Peyer's patch (tissue), 4 donors: ENCODE results near the gene ZNF804A.

Experiments
- POLR2A ChIP-seq, 2 donors: fragments of 450-650 bp; IDR thresholded peaks; one replicate each; pipeline ENCODE4 v1.5.1; 2017; ENCODE audit warnings: antibody characterized with exemption in 2 of 2, mild to moderate bottlenecking in 2 of 2, moderate library complexity in 2 of 2
- TF ChIP-seq, protein P1 (sequence below), 6 experiments: fragments of 450-650 bp in 4 of 6; fragments of 200-600 bp in 2 of 6; sonication (generic) in 1 of 6; IDR thresholded peaks; one replicate each; pipeline ENCODE4 v1.5.1; 2017 to 2019; ENCODE audit warnings: antibody characterized with exemption in 6 of 6, mild to moderate bottlenecking in 3 of 6, moderate library complexity in 1 of 6

DNA sequence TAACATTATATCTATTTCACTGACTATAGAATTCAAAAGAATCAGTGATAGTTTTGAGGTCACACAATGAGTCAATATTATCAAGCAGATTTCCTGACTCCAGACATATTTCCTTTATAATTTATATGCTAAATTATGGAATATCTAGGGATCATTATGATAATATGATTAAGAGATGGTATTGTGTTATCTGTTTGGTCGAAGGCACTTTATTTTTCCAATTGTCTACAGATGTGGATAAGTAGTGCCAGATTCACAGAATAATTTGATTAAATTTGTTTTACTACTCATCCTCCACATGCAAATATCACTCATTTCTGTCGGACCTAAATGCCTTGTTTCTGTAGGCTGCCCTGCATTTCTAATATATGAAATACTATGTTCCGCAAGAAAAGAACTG, 4.4 kb downstream of the ZNF804A start:
- TF ChIP-seq, protein P1, sequence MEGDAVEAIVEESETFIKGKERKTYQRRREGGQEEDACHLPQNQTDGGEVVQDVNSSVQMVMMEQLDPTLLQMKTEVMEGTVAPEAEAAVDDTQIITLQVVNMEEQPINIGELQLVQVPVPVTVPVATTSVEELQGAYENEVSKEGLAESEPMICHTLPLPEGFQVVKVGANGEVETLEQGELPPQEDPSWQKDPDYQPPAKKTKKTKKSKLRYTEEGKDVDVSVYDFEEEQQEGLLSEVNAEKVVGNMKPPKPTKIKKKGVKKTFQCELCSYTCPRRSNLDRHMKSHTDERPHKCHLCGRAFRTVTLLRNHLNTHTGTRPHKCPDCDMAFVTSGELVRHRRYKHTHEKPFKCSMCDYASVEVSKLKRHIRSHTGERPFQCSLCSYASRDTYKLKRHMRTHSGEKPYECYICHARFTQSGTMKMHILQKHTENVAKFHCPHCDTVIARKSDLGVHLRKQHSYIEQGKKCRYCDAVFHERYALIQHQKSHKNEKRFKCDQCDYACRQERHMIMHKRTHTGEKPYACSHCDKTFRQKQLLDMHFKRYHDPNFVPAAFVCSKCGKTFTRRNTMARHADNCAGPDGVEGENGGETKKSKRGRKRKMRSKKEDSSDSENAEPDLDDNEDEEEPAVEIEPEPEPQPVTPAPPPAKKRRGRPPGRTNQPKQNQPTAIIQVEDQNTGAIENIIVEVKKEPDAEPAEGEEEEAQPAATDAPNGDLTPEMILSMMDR (IDR thresholded peaks at IDR 0.05), result no peak
- TF ChIP-seq POLR2A (IDR thresholded peaks at IDR 0.05), result no peak
